Mucosa of gallbladder (tissue), 1 donor: ENCODE results near the gene GPR18. TPM values are rescaled to one million over a fixed set of nuclear protein-coding genes. Genes with fewer than 3 reads are reported as not detected.

Source experiments
- DNase-seq: peaks from one replicate; pipeline ENCODE4 v3.0.0-alpha.2; 2020; ENCODE audit warnings: low spot score
- total RNA-seq: library from RNA; stranded (reverse); gene quantifications from one replicate; pipeline ENCODE4 v1.2.1, GENCODE V29; 2021
- donor health status: DM: no; HTN: no; CAD: no.

The GPR18 gene
- total RNA-seq, 1 donor from 2014 or later = 0.37 TPM

- no peak for DNase-seq
These were observed 49.2 kb downstream of the GPR18 start for GRCh38 chr13:99208845-99209527.

- DNase-seq = no peak
These were observed 50.0 kb downstream of the GPR18 start for GRCh38 chr13:99208185-99208584.

GRCh38 chr13:99207511-99207910 is 50.7 kb downstream of the GPR18 start:
- DNase-seq = no peak

GRCh38 chr13:99206873-99207272 is 51.3 kb downstream of the GPR18 start:
- DNase-seq = no peak

GRCh38 chr13:99206226-99206625 is 52.0 kb downstream of the GPR18 start:
- DNase-seq = no peak

- no peak for DNase-seq
These were observed 52.5 kb downstream of the GPR18 start for GRCh38 chr13:99205621-99206220.

Other genes with a start within 250 kb of the GPR18 start
- gene UBAC2, start 57.5 kb downstream of the GPR18 start, total RNA-seq = 65.8 TPM
- 11.7 TPM for gene GPR183, start 49.0 kb upstream of the GPR18 start, total RNA-seq
- gene TM9SF2, start 243.1 kb upstream of the GPR18 start, total RNA-seq = 158 TPM